Ishikawa (cell line): Measurements from ENCODE around the gene NANOS2.

Experiments used
- CEBPB ChIP-seq: IDR thresholded peaks from 2 replicates; pipeline ENCODE4 v1.6.1; 2012
- CREB1 ChIP-seq: IDR thresholded peaks from 2 replicates; pipeline ENCODE4 v1.6.1; 2012; ENCODE audit warnings: low read depth
- EGR1 ChIP-seq: IDR thresholded peaks from 2 replicates; pipeline ENCODE4 v1.6.1; 2012
- EP300 ChIP-seq: IDR thresholded peaks from 2 replicates; pipeline ENCODE4 v1.6.1; 2012; ENCODE audit warnings: borderline replicate concordance
- FOXM1 ChIP-seq: IDR thresholded peaks from 2 replicates; pipeline ENCODE4 v1.6.1; 2012; ENCODE audit warnings: low read depth, borderline replicate concordance
- NFIC ChIP-seq: IDR thresholded peaks from 2 replicates; pipeline ENCODE4 v1.6.1; 2012
- RAD21 ChIP-seq: IDR thresholded peaks from 2 replicates; pipeline ENCODE4 v1.6.1; 2012; ENCODE audit warnings: low read depth
- REST ChIP-seq: IDR thresholded peaks from 2 replicates; pipeline ENCODE4 v1.6.1; 2012; ENCODE audit warnings: low read depth, mild to moderate bottlenecking
- TAF1 ChIP-seq: IDR thresholded peaks from 2 replicates; pipeline ENCODE4 v1.6.1; 2012; ENCODE audit warnings: low read depth, mild to moderate bottlenecking
- TCF12 ChIP-seq: IDR thresholded peaks from 2 replicates; pipeline ENCODE4 v1.6.1; 2012; ENCODE audit warnings: low read depth
- TEAD4 ChIP-seq: IDR thresholded peaks from 2 replicates; pipeline ENCODE4 v1.6.1; 2012
- USF1 ChIP-seq: IDR thresholded peaks from 2 replicates; pipeline ENCODE4 v1.6.1; 2012
- YY1 ChIP-seq: IDR thresholded peaks from 2 replicates; pipeline ENCODE4 v1.6.1; 2012; ENCODE audit warnings: low read depth
- ZBTB7A ChIP-seq: IDR thresholded peaks from 2 replicates; pipeline ENCODE4 v1.6.1; 2012; ENCODE audit warnings: low read depth
- TF ChIP-seq, protein P1 (sequence below): IDR thresholded peaks from 2 replicates; pipeline ENCODE4 v1.6.1; 2012

NANOS2 gene

DNA sequence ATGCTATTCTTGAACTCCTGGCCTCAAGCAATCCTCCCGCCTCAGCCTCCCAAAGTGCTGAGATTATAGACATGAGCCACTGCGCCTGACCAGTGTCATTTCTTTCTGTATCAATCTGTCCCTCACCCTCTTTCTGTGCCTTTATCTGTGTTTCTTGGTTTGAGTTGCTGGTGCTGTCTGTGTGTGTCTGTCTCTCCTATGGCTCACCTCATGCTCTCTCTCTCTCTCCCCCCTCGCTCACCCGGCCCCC, 38.5 kb downstream of the NANOS2 start:
- TF ChIP-seq RAD21: no peak
- TF ChIP-seq TAF1: no peak
- no peak for TF ChIP-seq EGR1
- no peak for TF ChIP-seq TCF12
- TF ChIP-seq REST: no peak
- TF ChIP-seq USF1: no peak
- no peak for TF ChIP-seq CEBPB
- TF ChIP-seq FOXM1: no peak
- no peak for TF ChIP-seq NFIC
- TF ChIP-seq TEAD4: no peak
- no peak for TF ChIP-seq CREB1
- no peak for TF ChIP-seq ZBTB7A
- no peak for TF ChIP-seq YY1
- TF ChIP-seq EP300: no peak
- TF ChIP-seq, protein P1, sequence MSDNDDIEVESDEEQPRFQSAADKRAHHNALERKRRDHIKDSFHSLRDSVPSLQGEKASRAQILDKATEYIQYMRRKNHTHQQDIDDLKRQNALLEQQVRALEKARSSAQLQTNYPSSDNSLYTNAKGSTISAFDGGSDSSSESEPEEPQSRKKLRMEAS: no peak

DNA sequence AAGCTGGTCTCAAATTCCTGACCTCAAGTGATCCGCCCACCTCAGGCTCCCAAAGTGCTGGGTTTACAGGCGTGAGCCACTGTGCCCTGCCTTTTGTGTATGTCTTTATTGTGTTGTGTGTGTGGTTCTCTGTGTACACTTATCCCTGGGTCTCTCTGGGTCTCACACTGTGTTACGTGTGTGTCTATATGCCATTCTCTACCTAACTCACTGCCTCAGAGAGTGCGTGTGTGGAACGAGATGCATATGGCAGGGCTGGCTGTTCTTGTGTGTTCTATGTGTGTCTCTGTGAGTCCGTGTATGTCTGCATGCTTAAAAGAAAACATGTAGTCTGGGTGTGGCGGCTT, 40.0 kb downstream of the NANOS2 start:
- TF ChIP-seq EGR1 (no peak), REST (no peak), CEBPB (no peak), TAF1 (no peak), TCF12 (no peak), YY1 (no peak), ZBTB7A (no peak)

DNA sequence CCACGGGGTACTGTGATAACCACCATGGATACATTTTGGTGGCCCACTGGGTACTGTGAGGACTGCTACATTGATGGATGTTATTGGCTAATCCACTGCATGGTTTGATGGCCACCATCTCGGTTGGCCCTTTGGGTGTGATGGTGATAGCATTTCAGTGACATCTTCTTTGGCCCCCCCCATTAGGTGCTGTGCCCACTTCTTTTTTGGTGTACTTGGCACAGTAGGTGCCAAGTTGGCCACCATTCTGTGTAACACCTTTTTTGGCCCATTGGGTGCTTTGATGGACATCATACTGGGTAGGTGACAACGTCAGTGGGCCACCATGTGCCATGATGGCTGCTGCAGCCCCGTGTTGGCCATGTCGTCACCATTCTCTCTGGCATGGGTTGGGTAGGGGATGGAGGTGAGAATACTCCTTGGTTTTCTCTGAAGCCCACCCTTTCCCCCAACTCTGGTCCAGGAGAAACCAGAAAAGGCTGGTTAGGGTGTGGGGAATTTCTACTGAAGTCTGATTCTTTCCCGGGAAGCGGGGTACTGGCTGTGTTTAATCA, 41.3 kb downstream of the NANOS2 start:
- TF ChIP-seq, protein P1: no peak
- TF ChIP-seq EGR1 (no peak), YY1 (no peak), REST (no peak), EP300 (no peak), ZBTB7A (no peak), NFIC (no peak), CEBPB (no peak), TCF12 (no peak)

DNA sequence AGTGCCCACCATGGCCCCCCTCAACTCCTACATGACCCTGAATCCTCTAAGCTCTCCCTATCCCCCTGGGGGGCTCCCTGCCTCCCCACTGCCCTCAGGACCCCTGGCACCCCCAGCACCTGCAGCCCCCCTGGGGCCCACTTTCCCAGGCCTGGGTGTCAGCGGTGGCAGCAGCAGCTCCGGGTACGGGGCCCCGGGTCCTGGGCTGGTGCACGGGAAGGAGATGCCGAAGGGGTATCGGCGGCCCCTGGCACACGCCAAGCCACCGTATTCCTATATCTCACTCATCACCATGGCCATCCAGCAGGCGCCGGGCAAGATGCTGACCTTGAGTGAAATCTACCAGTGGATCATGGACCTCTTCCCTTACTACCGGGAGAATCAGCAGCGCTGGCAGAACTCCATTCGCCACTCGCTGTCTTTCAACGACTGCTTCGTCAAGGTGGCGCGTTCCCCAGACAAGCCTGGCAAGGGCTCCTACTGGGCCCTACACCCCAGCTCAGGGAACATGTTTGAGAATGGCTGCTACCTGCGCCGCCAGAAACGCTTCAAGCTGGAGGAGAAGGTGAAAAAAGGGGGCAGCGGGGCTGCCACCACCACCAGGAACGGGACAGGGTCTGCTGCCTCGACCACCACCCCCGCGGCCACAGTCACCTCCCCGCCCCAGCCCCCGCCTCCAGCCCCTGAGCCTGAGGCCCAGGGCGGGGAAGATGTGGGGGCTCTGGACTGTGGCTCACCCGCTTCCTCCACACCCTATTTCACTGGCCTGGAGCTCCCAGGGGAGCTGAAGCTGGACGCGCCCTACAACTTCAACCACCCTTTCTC, 42.3 kb downstream of the NANOS2 start:
- no peak for TF ChIP-seq RAD21
- no peak for TF ChIP-seq NFIC
- TF ChIP-seq, protein P1: no peak
- no peak for TF ChIP-seq TCF12
- no peak for TF ChIP-seq USF1
- TF ChIP-seq FOXM1: no peak
- TF ChIP-seq ZBTB7A: no peak
- no peak for TF ChIP-seq CEBPB
- TF ChIP-seq EP300: no peak
- no peak for TF ChIP-seq TAF1
- TF ChIP-seq REST: no peak
- no peak for TF ChIP-seq YY1
- no peak for TF ChIP-seq CREB1
- TF ChIP-seq EGR1: no peak
